Ectodermal cell (in vitro differentiated cells): ENCODE results near the gene DNAI1.

Experiments
- H3K27ac ChIP-seq: 2 replicates; pipeline ENCODE4 v1.7.0; 2013; ENCODE audit warnings: mild to moderate bottlenecking, low read depth, low read length; ENCODE audit not compliant: insufficient read depth, poor library complexity, severe bottlenecking
- H3K27me3 ChIP-seq: 2 replicates; pipeline ENCODE4 v1.7.0; 2013; ENCODE audit warnings: mild to moderate bottlenecking, low read length; ENCODE audit not compliant: insufficient read depth, control insufficient read depth, poor library complexity, severe bottlenecking
- H3K36me3 ChIP-seq: one replicate; pipeline ENCODE4 v1.7.0; 2013; ENCODE audit warnings: low read length; ENCODE audit not compliant: control insufficient read depth, insufficient read depth
- H3K4me1 ChIP-seq: one replicate; pipeline ENCODE4 v1.7.0; 2013; ENCODE audit warnings: low read length; ENCODE audit not compliant: control insufficient read depth, insufficient read depth
- H3K4me3 ChIP-seq: 2 replicates; pipeline ENCODE4 v1.7.0; 2013; ENCODE audit warnings: low read depth, low read length, control low read depth; ENCODE audit not compliant: insufficient read depth
- H3K9me3 ChIP-seq: 2 replicates; pipeline ENCODE4 v1.7.0; 2013; ENCODE audit warnings: mild to moderate bottlenecking, low read length, moderate library complexity; ENCODE audit not compliant: control insufficient read depth
- WGBS, 2 experiments: methylation state at CpG; one replicate each; pipeline ENCODE4 v1.1.7; 2013; ENCODE audit warnings: missing lambda C conversion rate in 2 of 2; 5-methylcytosine and 5-hydroxymethylcytosine counted together

The DNAI1 gene

GRCh38 chr9:34563262-34563661 is 104.7 kb downstream of the DNAI1 start:
- no peak overlapping the region for H3K27ac ChIP-seq
- 88 to 89% methylated on average over 5 of the region's 5 CpGs for WGBS, 2 experiments
- peaks cover 54% of the 10 kb centered on the region for H3K4me1 ChIP-seq
- peaks cover 27% of the 10 kb centered on the region for H3K36me3 ChIP-seq
- no peaks in the 10 kb centered on the region for H3K27me3 ChIP-seq
- H3K9me3 ChIP-seq, result no peaks in the 10 kb centered on the region
- H3K4me3 ChIP-seq, result no peak overlapping the region

- Histone ChIP-seq H3K4me3 (no peak overlapping the region), H3K4me1 (peaks cover 60% of the 10 kb centered on the region), H3K27ac (no peak overlapping the region), H3K36me3 (peaks cover 27% of the 10 kb centered on the region), H3K27me3 (no peaks in the 10 kb centered on the region), H3K9me3 (no peaks in the 10 kb centered on the region)
- WGBS, 2 experiments, result 94 to 96% methylated on average over 16 of the region's 16 CpGs
Measured at GRCh38 chr9:34564617-34565016, 106.0 kb downstream of the DNAI1 start.

- H3K4me1 ChIP-seq, result peaks cover 57% of the 10 kb centered on the region
Measured at GRCh38 chr9:34565856-34566255, 107.3 kb downstream of the DNAI1 start.

DNA sequence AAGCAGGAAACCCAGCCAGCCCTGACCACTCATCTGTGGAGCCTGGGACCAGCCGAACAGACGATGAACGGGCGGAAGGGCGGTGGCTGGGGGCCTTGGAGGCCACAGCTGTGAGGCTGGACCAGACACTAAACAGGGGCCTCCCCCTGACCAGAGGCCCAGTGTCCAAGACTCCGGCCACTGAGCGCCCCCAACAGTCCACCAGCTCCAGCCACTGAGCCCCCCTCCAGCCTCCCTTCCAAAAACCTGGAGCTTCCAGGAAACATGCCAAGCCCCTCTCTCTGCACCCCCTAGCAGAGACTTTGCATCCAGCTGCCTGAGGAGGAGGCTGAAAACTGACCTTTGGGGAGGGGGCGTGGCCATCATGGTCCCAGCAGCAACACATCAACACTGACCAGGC is 107.7 kb downstream of the DNAI1 start:
- no peaks in the 10 kb centered on the region for H3K27me3 ChIP-seq
- H3K4me3 ChIP-seq, result no peak overlapping the region
- peaks cover 27% of the 10 kb centered on the region for H3K36me3 ChIP-seq
- WGBS, 2 experiments, result 84 to 85% methylated on average over 8 of the region's 8 CpGs
- H3K27ac ChIP-seq, result no peak overlapping the region
- peaks cover 56% of the 10 kb centered on the region for H3K4me1 ChIP-seq
- no peaks in the 10 kb centered on the region for H3K9me3 ChIP-seq

More at GRCh38 chr9:34565856-34566255, 107.3 kb downstream of the DNAI1 start:
- WGBS, 2 experiments, result 57 to 63% methylated on average over 8 of the region's 8 CpGs
- H3K27me3 ChIP-seq, result no peaks in the 10 kb centered on the region
- no peak overlapping the region for H3K27ac ChIP-seq
- H3K36me3 ChIP-seq, result peaks cover 27% of the 10 kb centered on the region
- no peaks in the 10 kb centered on the region for H3K9me3 ChIP-seq
- no peak overlapping the region for H3K4me3 ChIP-seq

DNA sequence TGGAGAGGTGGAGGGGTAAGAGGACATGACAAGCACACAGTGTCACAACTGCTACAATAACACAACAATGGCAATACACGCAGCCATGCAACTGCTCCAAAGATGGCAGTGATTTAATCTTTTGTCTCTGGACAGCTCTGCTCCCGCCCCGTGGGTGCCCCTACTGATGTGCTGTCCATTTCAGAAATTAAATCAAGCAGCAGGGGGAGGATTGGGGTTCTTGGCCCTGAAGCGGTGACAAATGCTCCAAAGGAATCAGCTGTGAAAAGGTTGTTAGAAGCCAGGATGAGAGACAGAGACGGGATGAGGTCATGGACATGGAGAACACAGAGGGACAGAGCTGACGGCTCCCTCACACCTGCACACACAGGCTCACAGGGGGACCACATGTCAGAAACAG is 108.4 kb downstream of the DNAI1 start:
- H3K4me1 ChIP-seq, result peaks cover 49% of the 10 kb centered on the region
- peaks cover 22% of the 10 kb centered on the region for H3K36me3 ChIP-seq
- WGBS, 2 experiments, result 90 to 93% methylated on average over 6 of the region's 6 CpGs
- H3K4me3 ChIP-seq, result no peak overlapping the region
- no peaks in the 10 kb centered on the region for H3K27me3 ChIP-seq
- H3K27ac ChIP-seq, result no peak overlapping the region
- H3K9me3 ChIP-seq, result no peaks in the 10 kb centered on the region

GRCh38 chr9:34568133-34568532 is 109.5 kb downstream of the DNAI1 start:
- Histone ChIP-seq H3K4me1 (peaks cover 52% of the 10 kb centered on the region), H3K36me3 (peaks cover 11% of the 10 kb centered on the region), H3K27me3 (no peaks in the 10 kb centered on the region), H3K27ac (no peak overlapping the region), H3K4me3 (no peak overlapping the region), H3K9me3 (no peaks in the 10 kb centered on the region)
- WGBS, 2 experiments, result 83% methylated on average over 7 of the region's 7 CpGs

GRCh38 chr9:34568774-34569173 is 110.2 kb downstream of the DNAI1 start:
- peaks cover 9% of the 10 kb centered on the region for H3K36me3 ChIP-seq
- peaks cover 58% of the 10 kb centered on the region for H3K4me1 ChIP-seq

GRCh38 chr9:34570376-34570775 is 111.8 kb downstream of the DNAI1 start:
- Histone ChIP-seq H3K9me3 (no peaks in the 10 kb centered on the region), H3K27me3 (no peaks in the 10 kb centered on the region), H3K27ac (no peak overlapping the region), H3K4me1 (peaks cover 74% of the 10 kb centered on the region), H3K36me3 (no peaks in the 10 kb centered on the region), H3K4me3 (no peak overlapping the region)
- 89 to 91% methylated on average over 11 of the region's 11 CpGs for WGBS, 2 experiments

More at GRCh38 chr9:34568774-34569173, 110.2 kb downstream of the DNAI1 start:
- Histone ChIP-seq H3K27me3 (no peaks in the 10 kb centered on the region), H3K9me3 (no peaks in the 10 kb centered on the region), H3K4me3 (no peak overlapping the region), H3K27ac (no peak overlapping the region)
- 61% methylated on average over 12 of the region's 12 CpGs for WGBS, 2 experiments
